ENCODE data around the gene RNLS.

DNA sequence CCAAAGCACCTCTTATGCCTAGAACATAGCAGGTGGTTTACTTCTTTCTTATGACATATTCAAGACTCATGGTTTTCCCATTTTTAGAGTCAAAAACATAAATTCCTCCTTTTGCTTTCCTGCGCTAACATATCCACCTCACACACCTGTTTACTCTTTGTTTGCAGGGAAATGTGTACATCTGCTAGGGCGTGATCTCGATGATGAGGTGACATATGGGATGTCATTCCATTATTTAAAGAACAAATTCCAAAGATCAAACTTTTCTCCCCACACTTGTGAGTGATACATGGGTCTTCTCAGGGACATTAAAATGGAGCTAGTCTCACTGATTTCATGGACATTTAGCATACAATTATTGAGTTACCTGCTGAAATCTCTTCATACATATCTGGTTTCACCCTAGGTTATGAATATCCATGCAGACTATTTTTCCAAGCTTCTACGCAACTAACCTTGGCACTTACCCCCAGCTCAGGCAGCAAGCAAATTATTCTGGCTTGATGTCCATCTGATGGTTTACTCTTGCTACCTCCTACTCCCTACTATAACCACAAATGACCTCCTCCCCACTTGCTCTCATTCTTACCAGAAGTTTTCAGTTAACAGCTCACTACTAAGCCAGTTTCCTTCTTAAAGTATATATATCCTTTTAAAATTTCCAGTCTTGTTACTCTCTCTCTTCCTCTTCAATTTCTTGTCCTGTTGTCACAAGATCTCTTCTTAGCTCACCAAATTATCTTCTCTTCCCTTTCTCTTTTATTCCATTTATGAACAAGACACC, 208.5 kb downstream of the RNLS start:
- TF ChIP-seq CTCF (conservative IDR thresholded peaks at IDR 0.05; ENCODE audit: low read depth, low read length) (no peak), POLR2A (IDR thresholded peaks at IDR 0.05; ENCODE audit: low read depth, low read length) (no peak), ELK1 (IDR thresholded peaks at IDR 0.05; ENCODE audit: borderline replicate concordance, low read depth, low read length) (no peak), RCOR1 (IDR thresholded peaks at IDR 0.05; ENCODE audit: insufficient replicate concordance, low read length) (no peak), SMC3 (IDR thresholded peaks at IDR 0.05; ENCODE audit: low read depth, low read length) (no peak), MAFK (IDR thresholded peaks at IDR 0.05; ENCODE audit: low read depth, low read length) (no peak), MXI1 (IDR thresholded peaks at IDR 0.05; ENCODE audit: borderline replicate concordance, low read depth, low read length) (no peak), CEBPB (IDR thresholded peaks at IDR 0.05; ENCODE audit: low read depth, low read length) (no peak), RAD21 (IDR thresholded peaks at IDR 0.05; ENCODE audit: low read length) (no peak), MAZ (IDR thresholded peaks at IDR 0.05; ENCODE audit: borderline replicate concordance, low read depth, low read length) (no peak), USF2 (IDR thresholded peaks at IDR 0.05; ENCODE audit: low read depth, low read length) (no peak)

Measured in IMR-90 (cell line).